Fibroblast of pulmonary artery (primary cell): ENCODE results near the gene CCDC85A.
"Not testable (repeated sequence)": the region's sequence is repeated elsewhere in the genome, so short reads cannot be mapped to it uniquely, and the experiment has no call there.

Source experiments
- DNase-seq: peaks from one replicate; pipeline ENCODE4 v3.0.0-alpha.2; 2010; ENCODE audit warnings: low read depth
- H3K4me3 ChIP-seq: replicated peaks from 2 replicates; pipeline ENCODE4 v1.5.1; 2011; ENCODE audit warnings: low read depth, mild to moderate bottlenecking, control low read depth, low read length, moderate library complexity
- TF ChIP-seq, protein P1 (sequence below): IDR thresholded peaks from 2 replicates; pipeline ENCODE4 v1.5.1; 2011; ENCODE audit warnings: mild to moderate bottlenecking, control low read depth, low read length, inconsistent platforms; ENCODE audit errors: missing control alignments

The CCDC85A gene

GRCh38 chr2:56183643-56184499, at the start of gene CCDC85A:
TSS of gene CCDC85A (plus strand) at chr2:56183990. CDS start at chr2:56184625, 635 bp downstream.
- peak; percentile 84 for DNase-seq
- TF ChIP-seq, protein P1, sequence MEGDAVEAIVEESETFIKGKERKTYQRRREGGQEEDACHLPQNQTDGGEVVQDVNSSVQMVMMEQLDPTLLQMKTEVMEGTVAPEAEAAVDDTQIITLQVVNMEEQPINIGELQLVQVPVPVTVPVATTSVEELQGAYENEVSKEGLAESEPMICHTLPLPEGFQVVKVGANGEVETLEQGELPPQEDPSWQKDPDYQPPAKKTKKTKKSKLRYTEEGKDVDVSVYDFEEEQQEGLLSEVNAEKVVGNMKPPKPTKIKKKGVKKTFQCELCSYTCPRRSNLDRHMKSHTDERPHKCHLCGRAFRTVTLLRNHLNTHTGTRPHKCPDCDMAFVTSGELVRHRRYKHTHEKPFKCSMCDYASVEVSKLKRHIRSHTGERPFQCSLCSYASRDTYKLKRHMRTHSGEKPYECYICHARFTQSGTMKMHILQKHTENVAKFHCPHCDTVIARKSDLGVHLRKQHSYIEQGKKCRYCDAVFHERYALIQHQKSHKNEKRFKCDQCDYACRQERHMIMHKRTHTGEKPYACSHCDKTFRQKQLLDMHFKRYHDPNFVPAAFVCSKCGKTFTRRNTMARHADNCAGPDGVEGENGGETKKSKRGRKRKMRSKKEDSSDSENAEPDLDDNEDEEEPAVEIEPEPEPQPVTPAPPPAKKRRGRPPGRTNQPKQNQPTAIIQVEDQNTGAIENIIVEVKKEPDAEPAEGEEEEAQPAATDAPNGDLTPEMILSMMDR: peak; percentile 80
- H3K4me3 ChIP-seq: peak within 1 kb of the TSS; percentile 55

DNA sequence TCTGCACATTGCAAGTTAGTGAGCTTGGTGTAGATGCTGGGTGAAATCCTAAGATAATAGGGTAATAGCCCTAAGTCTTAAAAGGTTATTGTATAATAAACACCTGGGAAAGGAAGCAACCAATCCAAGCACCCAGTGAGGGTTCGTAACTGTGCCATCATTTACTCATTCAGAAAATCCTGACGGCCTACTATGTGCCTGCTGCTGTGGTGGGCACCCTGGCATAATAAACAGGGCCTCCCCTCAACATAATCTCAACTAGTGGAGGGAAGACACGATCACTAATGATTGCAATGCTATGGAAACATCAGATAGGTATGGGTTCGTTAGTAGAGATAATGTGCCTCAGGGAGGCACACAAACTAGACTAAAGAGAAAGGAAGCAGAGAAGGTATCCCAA, 48.9 kb upstream of the CCDC85A start:
- no peak for DNase-seq
- TF ChIP-seq, protein P1: no peak
- H3K4me3 ChIP-seq: no peak overlapping the region

- H3K4me3 ChIP-seq, DNase-seq: not testable (repeated sequence)
Observed at GRCh38 chr2:56142497-56143061, 41.2 kb upstream of the CCDC85A start.

DNA sequence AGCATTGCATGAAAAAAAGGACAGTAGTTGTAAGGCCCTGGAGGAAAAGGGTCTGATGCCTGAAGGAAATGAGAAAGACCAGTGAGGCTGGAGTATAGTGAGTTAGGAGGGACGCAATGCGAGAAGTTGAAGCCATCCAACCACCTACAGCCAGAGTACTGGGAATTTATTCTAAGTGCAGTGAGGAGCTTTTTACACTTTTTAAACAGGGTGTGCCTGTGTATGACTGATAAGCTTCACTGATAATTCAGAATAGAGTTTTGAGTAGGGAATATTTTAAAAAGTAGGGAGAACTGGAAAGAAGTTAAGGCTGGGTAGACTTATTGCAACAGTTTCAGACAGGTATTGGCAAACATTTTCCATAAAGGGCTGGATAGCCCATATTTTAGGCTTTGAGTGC, 35.9 kb upstream of the CCDC85A start:
- TF ChIP-seq, protein P1: no peak
- no peak for DNase-seq
- no peak overlapping the region for H3K4me3 ChIP-seq

- DNase-seq: no peak
- H3K4me3 ChIP-seq: no peak overlapping the region
- TF ChIP-seq, protein P1: no peak
Observed at GRCh38 chr2:56148825-56149224, 35.0 kb upstream of the CCDC85A start.

- H3K4me3 ChIP-seq: no peak overlapping the region
- no peak for DNase-seq
- TF ChIP-seq, protein P1: no peak
Observed at GRCh38 chr2:56151841-56152240, 31.9 kb upstream of the CCDC85A start.

DNA sequence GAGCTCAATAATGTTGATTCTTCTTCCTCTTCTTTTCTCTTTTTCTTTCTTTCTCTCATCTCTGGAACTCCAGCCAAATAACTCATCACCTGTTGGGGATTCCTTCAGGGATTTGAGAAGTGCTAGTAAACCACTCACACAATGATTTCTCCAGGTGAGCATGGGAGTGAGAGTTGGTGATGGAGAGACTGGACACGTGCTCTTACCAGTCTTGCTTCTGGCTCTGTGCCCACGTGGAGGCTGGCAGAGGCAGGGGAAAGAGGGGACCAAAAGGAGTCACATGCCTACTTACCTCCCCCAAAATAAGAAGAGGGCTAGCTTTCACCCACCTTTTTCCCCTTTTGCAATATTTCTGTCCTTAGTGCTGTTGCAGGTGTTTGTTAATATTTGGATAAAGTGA, 28.6 kb upstream of the CCDC85A start:
- DNase-seq: no peak
- TF ChIP-seq, protein P1: no peak

GRCh38 chr2:56159875-56160274, 23.9 kb upstream of the CCDC85A start:
- DNase-seq, H3K4me3 ChIP-seq: not testable (repeated sequence)

More for the DNA sequence above, 28.6 kb upstream of the CCDC85A start:
- no peak overlapping the region for H3K4me3 ChIP-seq
